Hypothalamus (tissue), 51 donors: ENCODE data around the gene CCDC27.

Experiments
- DNase-seq, 51 donors: peaks; one replicate each; lab custom pipeline; 2025; lab: John Stamatoyannopoulos, UW

CCDC27 gene

GRCh38 chr1:3752400-3752945 is at the start of gene CCDC27:
Gene CCDC27 (plus strand): TSS chr1:3752450. CDS start chr1:3752482, 32 bp downstream.
- DNase-seq, result no peak

GRCh38 chr1:3702528-3702927 is 49.7 kb upstream of the CCDC27 start:
- no peak for DNase-seq

- DNase-seq, result no peak
These were observed 49.1 kb upstream of the CCDC27 start for GRCh38 chr1:3702990-3703728.

- DNase-seq, result no peak
These were observed 48.4 kb upstream of the CCDC27 start for GRCh38 chr1:3703786-3704371.

- DNase-seq, result no peak
These were observed 46.8 kb upstream of the CCDC27 start for GRCh38 chr1:3705341-3705950.

- DNase-seq, result no peak
These were observed 45.5 kb upstream of the CCDC27 start for GRCh38 chr1:3706651-3707297.

- no peak for DNase-seq
These were observed 44.8 kb upstream of the CCDC27 start for GRCh38 chr1:3707298-3707938.

- DNase-seq, result no peak
These were observed 44.3 kb upstream of the CCDC27 start for GRCh38 chr1:3707939-3708328.

GRCh38 chr1:3708791-3709190 is 43.5 kb upstream of the CCDC27 start:
- no peak for DNase-seq

- no peak for DNase-seq
These were observed 42.0 kb upstream of the CCDC27 start for GRCh38 chr1:3710251-3710650.

- DNase-seq, result no peak
These were observed 40.9 kb upstream of the CCDC27 start for GRCh38 chr1:3711381-3711779.

- DNase-seq, result peak in 2 of 51 donors; percentile 17 to 19
These were observed 40.3 kb upstream of the CCDC27 start for GRCh38 chr1:3711780-3712451.

- peak in 46 of 51 donors; percentile 13 to 90 (median 69) for DNase-seq
These were observed 39.4 kb upstream of the CCDC27 start for GRCh38 chr1:3712573-3713535.

GRCh38 chr1:3713840-3714239 is 38.4 kb upstream of the CCDC27 start:
- DNase-seq, result peak in 2 of 51 donors; percentile 45 to 58

GRCh38 chr1:3714284-3714741 is 37.9 kb upstream of the CCDC27 start:
- DNase-seq, result peak in 50 of 51 donors; percentile 20 to 94 (median 77)

GRCh38 chr1:3714814-3715213 is 37.4 kb upstream of the CCDC27 start:
- DNase-seq, result peak in 14 of 51 donors; percentile 34 to 69 (median 54)

- peak in 3 of 51 donors; percentile 14 to 23 (median 20) for DNase-seq
These were observed 35.9 kb upstream of the CCDC27 start for GRCh38 chr1:3716351-3716750.

GRCh38 chr1:3717041-3717714 is 35.1 kb upstream of the CCDC27 start:
- peak in 2 of 51 donors; percentile 18 to 24 for DNase-seq
